WTC11 (cell line): ENCODE results near the gene CD1B.

ENCODE experiments used
- ATF1 ChIP-seq: sonication (generic); formaldehyde crosslinking; IDR thresholded peaks from 2 replicates; pipeline ENCODE4 v1.8.1; 2023; ENCODE audit warnings: mild to moderate bottlenecking, moderate library complexity, missing genetic modification reagents
- ATF3 ChIP-seq: sonication (generic); formaldehyde crosslinking; conservative IDR thresholded peaks from 2 replicates; pipeline ENCODE4 v1.8.1; 2022; ENCODE audit warnings: mild to moderate bottlenecking, missing genetic modification reagents
- CREM ChIP-seq: sonication (generic); formaldehyde crosslinking; IDR thresholded peaks from 2 replicates; pipeline ENCODE4 v1.8.1; 2022; ENCODE audit warnings: mild to moderate bottlenecking, missing genetic modification reagents, moderate library complexity
- NR3C1 ChIP-seq: sonication (generic); formaldehyde crosslinking; conservative IDR thresholded peaks from 2 replicates; pipeline ENCODE4 v1.8.1; 2023; ENCODE audit warnings: low read depth, mild to moderate bottlenecking, missing genetic modification reagents
- PRRX2 ChIP-seq: fragments of 250-450 bp; sonication (Bioruptor Pico); IDR thresholded peaks from 2 replicates; pipeline ENCODE4 v1.8.0; 2021; ENCODE audit warnings: mild to moderate bottlenecking
- STAT6 ChIP-seq: sonication (generic); formaldehyde crosslinking; conservative IDR thresholded peaks from 2 replicates; pipeline ENCODE4 v1.8.1; 2023; ENCODE audit warnings: mild to moderate bottlenecking, low read depth, missing genetic modification reagents, moderate library complexity
- TEAD1 ChIP-seq: sonication (generic); formaldehyde crosslinking; IDR thresholded peaks from 2 replicates; pipeline ENCODE4 v1.8.0; 2022; ENCODE audit warnings: mild to moderate bottlenecking, missing genetic modification reagents
- TEAD4 ChIP-seq: sonication (generic); formaldehyde crosslinking; IDR thresholded peaks from 2 replicates; pipeline ENCODE4 v1.8.0; 2022; ENCODE audit warnings: mild to moderate bottlenecking, missing genetic modification reagents
- ZNF281 ChIP-seq: sonication (generic); formaldehyde crosslinking; IDR thresholded peaks from 2 replicates; pipeline ENCODE4 v1.8.0; 2023; ENCODE audit warnings: mild to moderate bottlenecking, missing genetic modification reagents
- ZNF317 ChIP-seq: sonication (generic); formaldehyde crosslinking; IDR thresholded peaks from 2 replicates; pipeline ENCODE4 v1.8.1; 2023; ENCODE audit warnings: low read depth, mild to moderate bottlenecking, moderate library complexity, missing genetic modification reagents, borderline replicate concordance
- TF ChIP-seq, protein P1 (sequence below): fragments of 200-600 bp; IDR thresholded peaks from 2 replicates; pipeline ENCODE4 v1.8.0; 2022; ENCODE audit warnings: antibody characterized with exemption
- TF ChIP-seq, protein P2 (sequence below): sonication (generic); formaldehyde crosslinking; IDR thresholded peaks from 2 replicates; pipeline ENCODE4 v1.8.1; 2023; ENCODE audit warnings: mild to moderate bottlenecking, missing genetic modification reagents, moderate library complexity
- TF ChIP-seq, protein P3 (sequence below): sonication (generic); formaldehyde crosslinking; IDR thresholded peaks from 2 replicates; pipeline ENCODE4 v1.8.1; 2023; ENCODE audit warnings: mild to moderate bottlenecking, missing genetic modification reagents, borderline replicate concordance

- TF ChIP-seq ZNF317 (no peak), NR3C1 (CRISPR knock-in tag) (no peak), CREM (no peak), TEAD1 (no peak), ZNF281 (CRISPR knock-in tag) (no peak), ATF3 (no peak), TEAD4 (CRISPR knock-in tag) (no peak), STAT6 (no peak), ATF1 (CRISPR knock-in tag) (no peak), PRRX2 (CRISPR knock-in tag) (no peak)
- TF ChIP-seq, protein P1, sequence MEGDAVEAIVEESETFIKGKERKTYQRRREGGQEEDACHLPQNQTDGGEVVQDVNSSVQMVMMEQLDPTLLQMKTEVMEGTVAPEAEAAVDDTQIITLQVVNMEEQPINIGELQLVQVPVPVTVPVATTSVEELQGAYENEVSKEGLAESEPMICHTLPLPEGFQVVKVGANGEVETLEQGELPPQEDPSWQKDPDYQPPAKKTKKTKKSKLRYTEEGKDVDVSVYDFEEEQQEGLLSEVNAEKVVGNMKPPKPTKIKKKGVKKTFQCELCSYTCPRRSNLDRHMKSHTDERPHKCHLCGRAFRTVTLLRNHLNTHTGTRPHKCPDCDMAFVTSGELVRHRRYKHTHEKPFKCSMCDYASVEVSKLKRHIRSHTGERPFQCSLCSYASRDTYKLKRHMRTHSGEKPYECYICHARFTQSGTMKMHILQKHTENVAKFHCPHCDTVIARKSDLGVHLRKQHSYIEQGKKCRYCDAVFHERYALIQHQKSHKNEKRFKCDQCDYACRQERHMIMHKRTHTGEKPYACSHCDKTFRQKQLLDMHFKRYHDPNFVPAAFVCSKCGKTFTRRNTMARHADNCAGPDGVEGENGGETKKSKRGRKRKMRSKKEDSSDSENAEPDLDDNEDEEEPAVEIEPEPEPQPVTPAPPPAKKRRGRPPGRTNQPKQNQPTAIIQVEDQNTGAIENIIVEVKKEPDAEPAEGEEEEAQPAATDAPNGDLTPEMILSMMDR, result no peak
- TF ChIP-seq, protein P2, sequence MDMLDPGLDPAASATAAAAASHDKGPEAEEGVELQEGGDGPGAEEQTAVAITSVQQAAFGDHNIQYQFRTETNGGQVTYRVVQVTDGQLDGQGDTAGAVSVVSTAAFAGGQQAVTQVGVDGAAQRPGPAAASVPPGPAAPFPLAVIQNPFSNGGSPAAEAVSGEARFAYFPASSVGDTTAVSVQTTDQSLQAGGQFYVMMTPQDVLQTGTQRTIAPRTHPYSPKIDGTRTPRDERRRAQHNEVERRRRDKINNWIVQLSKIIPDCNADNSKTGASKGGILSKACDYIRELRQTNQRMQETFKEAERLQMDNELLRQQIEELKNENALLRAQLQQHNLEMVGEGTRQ (CRISPR knock-in tag), result no peak
- TF ChIP-seq, protein P3, sequence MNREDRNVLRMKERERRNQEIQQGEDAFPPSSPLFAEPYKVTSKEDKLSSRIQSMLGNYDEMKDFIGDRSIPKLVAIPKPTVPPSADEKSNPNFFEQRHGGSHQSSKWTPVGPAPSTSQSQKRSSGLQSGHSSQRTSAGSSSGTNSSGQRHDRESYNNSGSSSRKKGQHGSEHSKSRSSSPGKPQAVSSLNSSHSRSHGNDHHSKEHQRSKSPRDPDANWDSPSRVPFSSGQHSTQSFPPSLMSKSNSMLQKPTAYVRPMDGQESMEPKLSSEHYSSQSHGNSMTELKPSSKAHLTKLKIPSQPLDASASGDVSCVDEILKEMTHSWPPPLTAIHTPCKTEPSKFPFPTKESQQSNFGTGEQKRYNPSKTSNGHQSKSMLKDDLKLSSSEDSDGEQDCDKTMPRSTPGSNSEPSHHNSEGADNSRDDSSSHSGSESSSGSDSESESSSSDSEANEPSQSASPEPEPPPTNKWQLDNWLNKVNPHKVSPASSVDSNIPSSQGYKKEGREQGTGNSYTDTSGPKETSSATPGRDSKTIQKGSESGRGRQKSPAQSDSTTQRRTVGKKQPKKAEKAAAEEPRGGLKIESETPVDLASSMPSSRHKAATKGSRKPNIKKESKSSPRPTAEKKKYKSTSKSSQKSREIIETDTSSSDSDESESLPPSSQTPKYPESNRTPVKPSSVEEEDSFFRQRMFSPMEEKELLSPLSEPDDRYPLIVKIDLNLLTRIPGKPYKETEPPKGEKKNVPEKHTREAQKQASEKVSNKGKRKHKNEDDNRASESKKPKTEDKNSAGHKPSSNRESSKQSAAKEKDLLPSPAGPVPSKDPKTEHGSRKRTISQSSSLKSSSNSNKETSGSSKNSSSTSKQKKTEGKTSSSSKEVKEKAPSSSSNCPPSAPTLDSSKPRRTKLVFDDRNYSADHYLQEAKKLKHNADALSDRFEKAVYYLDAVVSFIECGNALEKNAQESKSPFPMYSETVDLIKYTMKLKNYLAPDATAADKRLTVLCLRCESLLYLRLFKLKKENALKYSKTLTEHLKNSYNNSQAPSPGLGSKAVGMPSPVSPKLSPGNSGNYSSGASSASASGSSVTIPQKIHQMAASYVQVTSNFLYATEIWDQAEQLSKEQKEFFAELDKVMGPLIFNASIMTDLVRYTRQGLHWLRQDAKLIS (CRISPR knock-in tag), result no peak
Measured at GRCh38 chr1:158289811-158290210, 41.5 kb downstream of the CD1B start, which contains the start of gene CD1C.
